GM18498 (cell line): ENCODE measurements around the gene CDK14.
"Not testable (repeated sequence)": the region's sequence is repeated elsewhere in the genome, so short reads cannot be mapped to it uniquely, and the experiment has no call there.

Experiments used
- ATAC-seq: cut with Tn5 transposase; IDR thresholded peaks from one replicate; pipeline ENCODE4 v1.9.1; 2021; ENCODE audit warnings: mild to moderate bottlenecking, moderate library complexity; ENCODE audit not compliant: unreplicated experiment

CDK14 gene

GRCh38 chr7:90713628-90714027 lies 117.5 kb downstream of the CDK14 start:
- no peak for ATAC-seq

- peak; percentile 64 for ATAC-seq
Observed at GRCh38 chr7:90715067-90715466, 118.9 kb downstream of the CDK14 start.

GRCh38 chr7:90717296-90718060 lies 121.4 kb downstream of the CDK14 start:
- no peak for ATAC-seq

GRCh38 chr7:90719155-90719554 lies 123.0 kb downstream of the CDK14 start:
- no peak for ATAC-seq

GRCh38 chr7:90720984-90721760 lies 125.1 kb downstream of the CDK14 start:
- no peak for ATAC-seq

GRCh38 chr7:90721869-90722431 lies 125.8 kb downstream of the CDK14 start:
- no peak for ATAC-seq

- ATAC-seq, result no peak
Observed at GRCh38 chr7:90723233-90723632, 127.1 kb downstream of the CDK14 start.

GRCh38 chr7:90723866-90724265 lies 127.7 kb downstream of the CDK14 start:
- no peak for ATAC-seq

GRCh38 chr7:90726120-90726519 lies 130.0 kb downstream of the CDK14 start:
- peak; percentile 31 for ATAC-seq

GRCh38 chr7:90726623-90727022 lies 130.5 kb downstream of the CDK14 start:
- peak; percentile 22 for ATAC-seq

- ATAC-seq, result no peak
Observed at GRCh38 chr7:90727412-90727811, 131.3 kb downstream of the CDK14 start.

GRCh38 chr7:90728568-90728967 lies 132.4 kb downstream of the CDK14 start:
- ATAC-seq, result peak; percentile 67

- ATAC-seq, result not testable (repeated sequence)
Observed at GRCh38 chr7:90735611-90736280, 139.6 kb downstream of the CDK14 start.

- no peak for ATAC-seq
Observed at GRCh38 chr7:90736316-90736715, 140.2 kb downstream of the CDK14 start.

GRCh38 chr7:90736968-90737939 lies 141.1 kb downstream of the CDK14 start:
- peak; percentile 95 for ATAC-seq

- no peak for ATAC-seq
Observed at GRCh38 chr7:90738249-90738648, 142.1 kb downstream of the CDK14 start.

GRCh38 chr7:90739716-90740115 lies 143.6 kb downstream of the CDK14 start:
- no peak for ATAC-seq

- no peak for ATAC-seq
Observed at GRCh38 chr7:90740386-90740785, 144.3 kb downstream of the CDK14 start.

- no peak for ATAC-seq
Observed at GRCh38 chr7:90743626-90744025, 147.5 kb downstream of the CDK14 start.

- no peak for ATAC-seq
Observed at GRCh38 chr7:90747516-90747915, 151.4 kb downstream of the CDK14 start.
